Uterus (tissue), 2 donors: ENCODE data around the gene DKKL1.

Experiments
- CTCF ChIP-seq, 4 experiments: fragments of 200-600 bp in 2 of 4; fragments of 450-650 bp in 2 of 4; sonication (generic) in 2 of 4; IDR thresholded peaks; one replicate each; pipeline ENCODE4 v1.5.1; 2016 to 2019; ENCODE audit warnings: antibody characterized with exemption in 4 of 4, mild to moderate bottlenecking in 2 of 4, moderate library complexity in 1 of 4
- POLR2A ChIP-seq, 2 donors: fragments of 450-650 bp; IDR thresholded peaks; one replicate each; pipeline ENCODE4 v1.6.1; 2016; ENCODE audit warnings: antibody characterized with exemption in 2 of 2, mild to moderate bottlenecking in 1 of 2, moderate library complexity in 1 of 2

DNA sequence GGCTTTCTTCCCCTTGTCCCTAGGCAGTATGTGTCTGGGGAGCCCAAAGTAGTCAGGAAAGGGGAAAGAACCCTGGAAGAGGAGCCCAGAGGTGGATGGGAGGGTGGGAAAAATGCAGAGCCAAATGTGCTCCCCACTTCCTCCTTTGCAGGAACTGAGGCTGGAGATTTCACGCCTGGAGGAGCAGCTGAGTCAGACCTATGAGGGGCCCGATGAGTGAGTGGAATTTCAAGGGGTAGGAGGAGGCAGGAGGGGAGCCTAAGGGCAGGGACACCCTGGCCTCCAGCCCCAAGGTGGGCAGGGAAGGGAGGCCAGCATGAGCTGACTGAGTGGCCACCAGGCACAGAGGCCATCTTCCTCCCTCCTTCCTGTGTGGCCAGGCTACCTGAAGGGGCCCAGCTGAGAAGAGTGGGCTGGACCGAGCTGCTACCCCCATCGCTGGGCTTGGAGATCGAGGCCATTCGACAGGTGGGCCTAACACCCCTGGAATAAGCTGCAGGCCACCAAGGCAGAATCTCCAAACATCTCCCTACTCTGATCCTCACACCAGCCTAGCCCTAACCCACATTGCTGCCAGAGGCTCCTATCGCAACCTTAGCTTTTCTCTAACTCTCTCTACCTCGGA lies 45.3 kb downstream of the DKKL1 start:
- no peak for TF ChIP-seq CTCF (IDR thresholded peaks at IDR 0.05)
- TF ChIP-seq POLR2A (IDR thresholded peaks at IDR 0.05): no peak
